ENCODE measurements around the gene SLX4IP. TPM values are rescaled to one million over a fixed set of nuclear protein-coding genes. Genes with fewer than 3 reads are reported as not detected.
A peak's percentile ranks its signal among the peaks of the same experiment; 100 is the strongest.

Gene SLX4IP
- total RNA-seq, 1 experiment from 2014 or later, result 5.4 TPM

GRCh38 chr20:10667560-10668167, 232.6 kb downstream of the SLX4IP start:
- intact Hi-C loops (cut with micrococcal nuclease; ENCODE audit: unreplicated experiment), result loop anchor here (10.0 kb wide), 1 partner anchor 113 kb away; no protein-coding TSS in a partner anchor
- peaks cover 36% of the 10 kb centered on the region for H3K4me1 Mint-ChIP-seq (ENCODE audit: low read depth, unreplicated experiment)
- no TSS peak for BruUV-seq (replicated peaks)

GRCh38 chr20:10668677-10669368, 233.7 kb downstream of the SLX4IP start:
- CTCF ChIA-PET, result no interaction called here
- Mint-ChIP-seq H3K36me3 (ENCODE audit: insufficient read depth, unreplicated experiment) (peaks cover 100% of the 10 kb centered on the region), H3K4me1 (ENCODE audit: low read depth, unreplicated experiment) (peaks cover 27% of the 10 kb centered on the region), H3K9me3 (ENCODE audit: low read depth, unreplicated experiment) (no peaks in the 10 kb centered on the region), H3K27me3 (ENCODE audit: unreplicated experiment) (no peaks in the 10 kb centered on the region), H3K27ac (ENCODE audit: unreplicated experiment) (peak overlapping the region; percentile 23), H3K4me3 (ENCODE audit: low read depth, unreplicated experiment) (peak overlapping the region; percentile 82)
- TSS peak; percentile 0 for BruUV-seq (replicated peaks)
- no peak for TF ChIP-seq CTCF (IDR thresholded peaks at IDR 0.05; ENCODE audit: unreplicated experiment)
- DNase-seq, result no peak
- intact Hi-C loops (cut with micrococcal nuclease; ENCODE audit: unreplicated experiment), result loop anchor here (10.0 kb wide), 1 partner anchor 114 kb away; no protein-coding TSS in a partner anchor

More at GRCh38 chr20:10667560-10668167, 232.6 kb downstream of the SLX4IP start:
- Mint-ChIP-seq H3K36me3 (ENCODE audit: insufficient read depth, unreplicated experiment) (peaks cover 100% of the 10 kb centered on the region), H3K4me3 (ENCODE audit: low read depth, unreplicated experiment) (peak overlapping the region; percentile 82), H3K9me3 (ENCODE audit: low read depth, unreplicated experiment) (no peaks in the 10 kb centered on the region), H3K27ac (ENCODE audit: unreplicated experiment) (no peak overlapping the region), H3K27me3 (ENCODE audit: unreplicated experiment) (no peaks in the 10 kb centered on the region)
- no peak for TF ChIP-seq CTCF (IDR thresholded peaks at IDR 0.05; ENCODE audit: unreplicated experiment)
- no peak for DNase-seq
- CTCF ChIA-PET, result interaction anchor here (0.7 kb wide), 1 partner anchor 63 kb away, joined by 6 read pairs; no protein-coding TSS in a partner anchor

- peak overlapping the region; percentile 82 for H3K4me3 Mint-ChIP-seq (ENCODE audit: low read depth, unreplicated experiment)
- DNase-seq, result no peak
Measured at GRCh38 chr20:10669843-10670446, 234.8 kb downstream of the SLX4IP start.

More at GRCh38 chr20:10669843-10670446, 234.8 kb downstream of the SLX4IP start:
- no peaks in the 10 kb centered on the region for H3K9me3 Mint-ChIP-seq (ENCODE audit: low read depth, unreplicated experiment)
- no peaks in the 10 kb centered on the region for H3K27me3 Mint-ChIP-seq (ENCODE audit: unreplicated experiment)
- H3K4me1 Mint-ChIP-seq (ENCODE audit: low read depth, unreplicated experiment), result peaks cover 16% of the 10 kb centered on the region
- no TSS peak for BruUV-seq (replicated peaks)
- intact Hi-C loops (cut with micrococcal nuclease; ENCODE audit: unreplicated experiment), result loop anchor here (5.0 to 10.0 kb wide), 4 partner anchors 115 to 875 kb away; no protein-coding TSS in a partner anchor
- H3K36me3 Mint-ChIP-seq (ENCODE audit: insufficient read depth, unreplicated experiment), result peaks cover 98% of the 10 kb centered on the region
- CTCF ChIA-PET, result interaction anchor here (1.8 kb wide), 1 partner anchor 692 kb away, joined by 6 read pairs; no protein-coding TSS in a partner anchor
- TF ChIP-seq CTCF (IDR thresholded peaks at IDR 0.05; ENCODE audit: unreplicated experiment), result no peak
- peak overlapping the region; percentile 92 for H3K27ac Mint-ChIP-seq (ENCODE audit: unreplicated experiment)
